ENCODE measurements around the gene SETD3.
"Not testable (repeated sequence)": the region's sequence is repeated elsewhere in the genome, so short reads cannot be mapped to it uniquely, and the experiment has no call there.

SETD3 gene

GRCh38 chr14:99354166-99354875 lies 126.3 kb downstream of the SETD3 start:
- DNase-seq = no peak

- DNase-seq = no peak
These were observed 127.9 kb downstream of the SETD3 start for GRCh38 chr14:99352688-99353280.

- peak; percentile 69 for DNase-seq
These were observed 129.3 kb downstream of the SETD3 start for GRCh38 chr14:99351166-99352007.

- DNase-seq = peak; percentile 69
These were observed 129.9 kb downstream of the SETD3 start for GRCh38 chr14:99350751-99351150.

- no peak for DNase-seq
These were observed 130.8 kb downstream of the SETD3 start for GRCh38 chr14:99349721-99350495.

GRCh38 chr14:99348816-99349614 lies 131.6 kb downstream of the SETD3 start:
- DNase-seq = peak; percentile 97

- not testable (repeated sequence) for DNase-seq
These were observed 132.4 kb downstream of the SETD3 start for GRCh38 chr14:99348231-99348630.
